Omental fat pad (tissue), 4 donors: ENCODE measurements around the gene C1QL3. TPM values are rescaled to one million over a fixed set of nuclear protein-coding genes. Genes with fewer than 3 reads are reported as not detected.

ENCODE experiments used
- ATAC-seq: fragments of 150-250 bp; one replicate; pipeline ENCODE4 v1.9.1; 2016; ENCODE audit warnings: mild to moderate bottlenecking, moderate library complexity; ENCODE audit not compliant: low FRiP score
- DNase-seq: peaks from one replicate; pipeline ENCODE4 v3.0.0-alpha.2; 2019; ENCODE audit warnings: low spot score
- total RNA-seq, 4 donors: library from RNA; depleted of rRNA; stranded (reverse); fragments of >200 nt; gene quantifications; one replicate each; pipeline ENCODE4 v1.1.0, GENCODE V29; 2016
- TF ChIP-seq, protein P1 (sequence below), 3 donors: fragments of 450-650 bp; IDR thresholded peaks; one replicate each; pipeline ENCODE4 v1.5.1; 2016 to 2017; ENCODE audit warnings: antibody characterized with exemption in 3 of 3, mild to moderate bottlenecking in 3 of 3, moderate library complexity in 2 of 3

Gene C1QL3
- total RNA-seq, result not detected

GRCh38 chr10:16521311-16522016, at the start of gene C1QL3:
Gene C1QL3 (minus strand): TSS chr10:16521879. CDS start chr10:16521065, 814 bp downstream.
- no peak for DNase-seq
- TF ChIP-seq, protein P1, sequence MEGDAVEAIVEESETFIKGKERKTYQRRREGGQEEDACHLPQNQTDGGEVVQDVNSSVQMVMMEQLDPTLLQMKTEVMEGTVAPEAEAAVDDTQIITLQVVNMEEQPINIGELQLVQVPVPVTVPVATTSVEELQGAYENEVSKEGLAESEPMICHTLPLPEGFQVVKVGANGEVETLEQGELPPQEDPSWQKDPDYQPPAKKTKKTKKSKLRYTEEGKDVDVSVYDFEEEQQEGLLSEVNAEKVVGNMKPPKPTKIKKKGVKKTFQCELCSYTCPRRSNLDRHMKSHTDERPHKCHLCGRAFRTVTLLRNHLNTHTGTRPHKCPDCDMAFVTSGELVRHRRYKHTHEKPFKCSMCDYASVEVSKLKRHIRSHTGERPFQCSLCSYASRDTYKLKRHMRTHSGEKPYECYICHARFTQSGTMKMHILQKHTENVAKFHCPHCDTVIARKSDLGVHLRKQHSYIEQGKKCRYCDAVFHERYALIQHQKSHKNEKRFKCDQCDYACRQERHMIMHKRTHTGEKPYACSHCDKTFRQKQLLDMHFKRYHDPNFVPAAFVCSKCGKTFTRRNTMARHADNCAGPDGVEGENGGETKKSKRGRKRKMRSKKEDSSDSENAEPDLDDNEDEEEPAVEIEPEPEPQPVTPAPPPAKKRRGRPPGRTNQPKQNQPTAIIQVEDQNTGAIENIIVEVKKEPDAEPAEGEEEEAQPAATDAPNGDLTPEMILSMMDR (IDR thresholded peaks at IDR 0.05), result no peak
- ATAC-seq, result no peak

GRCh38 chr10:16570731-16571130, 49.1 kb upstream of the C1QL3 start:
- TF ChIP-seq, protein P1 (IDR thresholded peaks at IDR 0.05), result no peak
- ATAC-seq (no peak), DNase-seq (no peak)

- TF ChIP-seq, protein P1 (IDR thresholded peaks at IDR 0.05), result no peak
- no peak for DNase-seq
- ATAC-seq, result no peak
Measured at GRCh38 chr10:16566202-16566805, 44.6 kb upstream of the C1QL3 start.

DNA sequence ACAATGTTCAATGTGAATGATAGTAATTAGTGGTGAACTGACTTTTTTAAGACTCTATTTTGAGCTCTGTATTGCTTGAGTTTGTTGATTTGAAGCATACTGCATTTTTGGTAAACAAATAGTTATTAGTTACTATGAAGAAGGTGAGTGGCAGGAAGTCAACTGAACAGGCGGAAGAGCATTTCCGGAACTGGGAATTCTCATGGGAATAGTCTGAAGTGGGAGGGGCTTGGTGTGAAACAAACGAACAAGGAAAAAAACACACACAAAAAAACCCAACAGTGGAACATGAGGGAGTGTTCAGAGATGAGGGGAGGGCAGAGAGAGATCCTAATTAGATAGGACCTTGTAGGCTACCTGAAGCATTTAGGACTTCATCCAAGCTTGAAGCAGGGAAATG, 43.9 kb upstream of the C1QL3 start:
- TF ChIP-seq, protein P1 (IDR thresholded peaks at IDR 0.05), result no peak
- DNase-seq (no peak), ATAC-seq (no peak)

GRCh38 chr10:16562891-16563290, 41.2 kb upstream of the C1QL3 start:
- ATAC-seq (no peak), DNase-seq (no peak)
- TF ChIP-seq, protein P1 (IDR thresholded peaks at IDR 0.05), result no peak

GRCh38 chr10:16559236-16559773, 37.6 kb upstream of the C1QL3 start:
- ATAC-seq (no peak), DNase-seq (no peak)
- TF ChIP-seq, protein P1 (IDR thresholded peaks at IDR 0.05), result no peak
